Measurements from ENCODE around the gene SPHKAP. TPM values are rescaled to one million over a fixed set of nuclear protein-coding genes. Genes with fewer than 3 reads are reported as not detected.

The SPHKAP gene
- total and polyA plus RNA-seq, 2 of the 4 experiments (the other 2 are of a cell fraction) = not detected

DNA sequence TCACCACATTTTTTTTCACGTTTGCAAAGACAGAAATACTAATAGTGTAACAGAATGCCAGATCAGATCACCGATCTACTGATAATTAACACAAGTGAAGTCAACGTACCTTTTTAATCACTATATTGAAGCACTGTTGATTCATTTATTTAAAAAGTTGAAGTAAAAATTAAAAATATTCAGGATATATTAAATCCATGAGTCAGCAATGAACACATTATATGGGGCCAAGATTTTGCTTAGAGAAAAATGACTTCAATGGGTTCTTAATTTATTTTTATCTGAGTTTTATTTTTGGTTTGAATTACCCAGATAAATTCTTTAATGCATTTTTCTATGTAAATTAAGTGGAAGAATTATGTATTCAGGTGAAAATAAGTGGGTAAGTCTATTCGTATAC lies 14.2 kb downstream of the SPHKAP start:
- Histone ChIP-seq H3K9me1 (ENCODE audit: insufficient read depth, low read length) (no peaks in the 10 kb centered on the region), H3K4ac (ENCODE audit: low read depth, low read length) (no peak overlapping the region), H4K8ac (ENCODE audit: low read depth in 2 of 2, low read length in 2 of 2) (no peak overlapping the region), H3K27me3 (ENCODE audit: control insufficient read depth, insufficient read depth, low read length) (no peaks in the 10 kb centered on the region), H3K4me3 (ENCODE audit: insufficient read depth, low read depth, low read length) (no peak overlapping the region), H2AK9ac (replicated peaks; ENCODE audit: low read depth, low read length, poor library complexity) (no peak overlapping the region), H4K91ac (ENCODE audit: insufficient read depth, low read depth, low read length) (no peak overlapping the region), H4K5ac (ENCODE audit: low read depth, low read length) (no peak overlapping the region), H3K56ac (ENCODE audit: extremely low read depth, insufficient read depth, low read length) (no peak overlapping the region), H3K79me1 (ENCODE audit: low read depth in 1 of 2, low read length in 2 of 2) (no peaks in the 10 kb centered on the region), H3K23ac (ENCODE audit: low read depth, low read length) (no peak overlapping the region), H2BK20ac (ENCODE audit: low read depth, low read length) (no peak overlapping the region), H2BK5ac (ENCODE audit: low read depth, low read length, poor library complexity, severe bottlenecking) (no peak overlapping the region), H3K4me2 (ENCODE audit: low read depth, low read length) (no peak overlapping the region), H3K14ac (replicated peaks; ENCODE audit: low read depth, low read length) (no peak overlapping the region), H3K18ac (ENCODE audit: low read depth, low read length) (no peak overlapping the region), H3K27ac (ENCODE audit: insufficient read depth, low read length) (no peak overlapping the region), H4K20me1 (ENCODE audit: insufficient read depth, low read length) (no peaks in the 10 kb centered on the region), H2AFZ (replicated peaks; ENCODE audit: low read length, poor library complexity) (no peak overlapping the region), H3K9me3 (ENCODE audit: control insufficient read depth, insufficient read depth, low read length) (peaks cover 8% of the 10 kb centered on the region), H3K36me3 (ENCODE audit: control insufficient read depth, insufficient read depth, low read length) (no peaks in the 10 kb centered on the region), H3K9ac (ENCODE audit: low read depth, low read length) (no peak overlapping the region), H2BK120ac (ENCODE audit: low read depth, low read length) (no peak overlapping the region), H2BK15ac (ENCODE audit: low read depth, low read length) (no peak overlapping the region), H3K4me1 (ENCODE audit: control insufficient read depth, insufficient read depth, low read length) (no peaks in the 10 kb centered on the region), H2AK5ac (ENCODE audit: low read depth, low read length) (no peak overlapping the region)
- DNase-seq (no peak), ATAC-seq (ENCODE audit: low read depth) (no peak)
- POLR2A ChIA-PET (ENCODE audit: unreplicated experiment) = no interaction called here
- BruUV-seq (replicated peaks) = no TSS peak
- intact Hi-C loops (cut with micrococcal nuclease) (no loop called here), dilution Hi-C loops (cut with HindIII; ENCODE audit: low sequenced_read_pairs, unreplicated experiment) (no loop called here), in situ Hi-C loops (cut with MboI; ENCODE audit: low sequenced_read_pairs) (no loop called here)
- CTCF ChIA-PET = no interaction called here
- TF ChIP-seq SMC3 (IDR thresholded peaks at IDR 0.05; ENCODE audit: low read depth, low read length) = no peak
- peak; percentile 59; the same call in 1 of the 2 replicates for TF ChIP-seq MAFK (IDR thresholded peaks at IDR 0.05; ENCODE audit: low read depth, low read length)
- no CpG with 5 or more reads among the region's 4 CpGs for WGBS, 2 experiments (ENCODE audit: extremely low coverage in 2 of 2, insufficient read length in 1 of 2)

All from IMR-90 (cell line).